ENCODE results near the gene C3.
A peak's percentile ranks its signal among the peaks of the same experiment; 100 is the strongest.
"Not testable (repeated sequence)": the region's sequence is repeated elsewhere in the genome, so short reads cannot be mapped to it uniquely, and the experiment has no call there.

C3 gene

GRCh38 chr19:6640333-6640732 lies 80.1 kb downstream of the C3 start:
- intact Hi-C loops (cut with DNase I) = not testable (repeated sequence)

GRCh38 chr19:6639439-6639838 lies 81.0 kb downstream of the C3 start:
- no peak for DNase-seq
- intact Hi-C loops (cut with DNase I) = no loop called here

More at GRCh38 chr19:6640333-6640732, 80.1 kb downstream of the C3 start:
- DNase-seq = not testable (repeated sequence)

- intact Hi-C loops (cut with DNase I) = loop anchor here (1.0 kb wide), 1 partner anchor 230 kb away; no protein-coding TSS in a partner anchor
- DNase-seq = not testable (repeated sequence)
Observed at GRCh38 chr19:6633456-6633813, 87.0 kb downstream of the C3 start.

- peak; percentile 43 to 96 (median 74) for DNase-seq
- intact Hi-C loops (cut with DNase I) = loop anchor here (1.0 kb wide), 2 partner anchors 117 to 230 kb away; no protein-coding TSS in a partner anchor
Observed at GRCh38 chr19:6632747-6633455, 87.5 kb downstream of the C3 start.

GRCh38 chr19:6632002-6632621 lies 88.3 kb downstream of the C3 start:
- peak in 5 of 10 donors; percentile 13 to 74 (median 57) for DNase-seq
- intact Hi-C loops (cut with DNase I) = loop anchor here (1.0 kb wide), 1 partner anchor 116 kb away; no protein-coding TSS in a partner anchor

Data from posterior cingulate gyrus (tissue), 11 donors.